Uterus (tissue), 2 donors: Measurements from ENCODE around the gene CELF4.

Source experiments
- CTCF ChIP-seq, 4 experiments: fragments of 200-600 bp in 2 of 4; fragments of 450-650 bp in 2 of 4; sonication (generic) in 2 of 4; IDR thresholded peaks; one replicate each; pipeline ENCODE4 v1.5.1; 2016 to 2019; ENCODE audit warnings: antibody characterized with exemption in 4 of 4, mild to moderate bottlenecking in 2 of 4, moderate library complexity in 1 of 4
- POLR2A ChIP-seq, 2 donors: fragments of 450-650 bp; IDR thresholded peaks; one replicate each; pipeline ENCODE4 v1.6.1; 2016; ENCODE audit warnings: antibody characterized with exemption in 2 of 2, mild to moderate bottlenecking in 1 of 2, moderate library complexity in 1 of 2

GRCh38 chr18:37565977-37566478, 430 bp upstream of the CELF4 start:
- TF ChIP-seq CTCF (IDR thresholded peaks at IDR 0.05): no peak
- TF ChIP-seq POLR2A (IDR thresholded peaks at IDR 0.05): no peak
